Neural progenitor cell (in vitro differentiated cells): ENCODE measurements around the gene DGKE. TPM values are rescaled to one million over a fixed set of nuclear protein-coding genes. Genes with fewer than 3 reads are reported as not detected.

Experiments
- DNase-seq: peaks from one replicate; pipeline ENCODE4 v3.0.0-alpha.2; 2016; ENCODE audit warnings: low spot score
- H2AFZ ChIP-seq: fragments of 200-600 bp; sonication (generic); replicated peaks from 2 replicates; pipeline ENCODE4 v1.6.1; 2016; ENCODE audit warnings: antibody characterized with exemption
- H3F3A ChIP-seq: fragments of 200-600 bp; sonication (generic); 2 replicates; pipeline ENCODE4 v1.6.1; 2016; ENCODE audit warnings: antibody characterized with exemption, low read depth
- H3K27ac ChIP-seq: fragments of 200-600 bp; sonication (generic); 2 replicates; pipeline ENCODE4 v1.5.1; 2016; ENCODE audit warnings: mild to moderate bottlenecking
- H3K27me3 ChIP-seq: fragments of 200-600 bp; sonication (generic); 2 replicates; pipeline ENCODE4 v1.6.1; 2016; ENCODE audit warnings: mild to moderate bottlenecking, moderate library complexity
- H3K36me3 ChIP-seq: fragments of 200-600 bp; sonication (generic); 2 replicates; pipeline ENCODE4 v1.5.1; 2016
- H3K4me1 ChIP-seq: fragments of 200-600 bp; sonication (generic); 2 replicates; pipeline ENCODE4 v1.6.1; 2016; ENCODE audit warnings: mixed run types
- H3K4me2 ChIP-seq: fragments of 200-600 bp; sonication (generic); 2 replicates; pipeline ENCODE4 v1.6.1; 2016
- H3K4me3 ChIP-seq: fragments of 200-600 bp; sonication (generic); 2 replicates; pipeline ENCODE4 v1.5.1; 2016
- H3K79me2 ChIP-seq: fragments of 200-600 bp; sonication (generic); 2 replicates; pipeline ENCODE4 v1.6.1; 2016; ENCODE audit warnings: low read depth
- H3K9ac ChIP-seq: fragments of 200-600 bp; sonication (generic); 2 replicates; pipeline ENCODE4 v1.6.1; 2016
- H3K9me3 ChIP-seq: fragments of 200-600 bp; sonication (generic); 2 replicates; pipeline ENCODE4 v1.5.1; 2016; ENCODE audit warnings: low read depth
- H4K20me1 ChIP-seq: fragments of 200-600 bp; sonication (generic); 2 replicates; pipeline ENCODE4 v1.6.1; 2016; ENCODE audit warnings: low read depth
- H3K27ac Mint-ChIP-seq: 3 replicates; pipeline ENCODE4 v1.8.0; 2021; ENCODE audit warnings: mixed read lengths
- H3K27me3 Mint-ChIP-seq: 2 replicates; pipeline ENCODE4 v1.8.0; 2022; ENCODE audit warnings: low read depth, mild to moderate bottlenecking, inconsistent platforms, moderate library complexity, mixed read lengths; ENCODE audit not compliant: insufficient read depth
- H3K36me3 Mint-ChIP-seq: 3 replicates; pipeline ENCODE4 v1.8.0; 2021; ENCODE audit warnings: mixed read lengths
- H3K4me1 Mint-ChIP-seq: 3 replicates; pipeline ENCODE4 v1.8.0; 2021; ENCODE audit warnings: mixed read lengths
- H3K4me3 Mint-ChIP-seq: 3 replicates; pipeline ENCODE4 v1.8.0; 2021; ENCODE audit warnings: mild to moderate bottlenecking, moderate library complexity, mixed read lengths
- H3K9me3 Mint-ChIP-seq: 3 replicates; pipeline ENCODE4 v1.8.0; 2020; ENCODE audit warnings: mixed read lengths
- EZH2 ChIP-seq: fragments of 200-600 bp; sonication (generic); IDR thresholded peaks from 2 replicates; pipeline ENCODE4 v1.6.1; 2017; ENCODE audit warnings: antibody characterized with exemption, mild to moderate bottlenecking, moderate library complexity
- EZH2phosphoT487 ChIP-seq: fragments of 200-600 bp; sonication (generic); IDR thresholded peaks from 2 replicates; pipeline ENCODE4 v1.6.1; 2017; ENCODE audit warnings: antibody characterized with exemption
- total RNA-seq: library from RNA; depleted of rRNA; stranded (reverse); fragments of >200 nt; gene quantifications from 2 replicates; pipeline ENCODE4 v1.2.3, GENCODE V29; 2015; ENCODE audit warnings: low replicate concordance
- TF ChIP-seq, protein P1 (sequence below): fragments of 200-600 bp; sonication (generic); IDR thresholded peaks from 2 replicates; pipeline ENCODE4 v1.5.1; 2017; ENCODE audit warnings: antibody characterized with exemption, mild to moderate bottlenecking

Gene DGKE
- total RNA-seq, 1 donor from 2014 or later, result 7.5 TPM

DNA sequence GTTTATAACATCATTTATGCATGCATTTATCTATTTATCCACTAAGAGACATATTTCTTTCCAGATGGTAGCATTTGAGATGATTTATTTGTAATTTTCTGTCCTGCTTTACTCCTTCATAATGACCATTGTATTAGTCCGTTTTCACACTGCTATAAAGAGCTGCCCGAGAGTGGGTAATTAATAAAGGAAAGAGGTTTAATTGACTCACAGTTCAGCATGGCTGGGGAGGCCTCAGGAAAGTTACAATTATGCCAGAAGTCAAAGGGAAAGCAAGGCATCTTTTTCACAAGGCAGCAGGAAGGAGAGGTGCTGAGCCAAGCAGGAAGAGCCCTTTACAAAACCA is 51.3 kb downstream of the DGKE start:
- Mint-ChIP-seq H3K27me3 (peaks cover 2% of the 10 kb centered on the region), H3K27ac (no peak overlapping the region), H3K9me3 (peaks cover 12% of the 10 kb centered on the region), H3K36me3 (peaks cover 9% of the 10 kb centered on the region), H3K4me3 (no peak overlapping the region), H3K4me1 (no peaks in the 10 kb centered on the region)
- H3K4me3 ChIP-seq, result no peak overlapping the region
- TF ChIP-seq EZH2phosphoT487, result no peak
- no peak for TF ChIP-seq EZH2
- TF ChIP-seq, protein P1, sequence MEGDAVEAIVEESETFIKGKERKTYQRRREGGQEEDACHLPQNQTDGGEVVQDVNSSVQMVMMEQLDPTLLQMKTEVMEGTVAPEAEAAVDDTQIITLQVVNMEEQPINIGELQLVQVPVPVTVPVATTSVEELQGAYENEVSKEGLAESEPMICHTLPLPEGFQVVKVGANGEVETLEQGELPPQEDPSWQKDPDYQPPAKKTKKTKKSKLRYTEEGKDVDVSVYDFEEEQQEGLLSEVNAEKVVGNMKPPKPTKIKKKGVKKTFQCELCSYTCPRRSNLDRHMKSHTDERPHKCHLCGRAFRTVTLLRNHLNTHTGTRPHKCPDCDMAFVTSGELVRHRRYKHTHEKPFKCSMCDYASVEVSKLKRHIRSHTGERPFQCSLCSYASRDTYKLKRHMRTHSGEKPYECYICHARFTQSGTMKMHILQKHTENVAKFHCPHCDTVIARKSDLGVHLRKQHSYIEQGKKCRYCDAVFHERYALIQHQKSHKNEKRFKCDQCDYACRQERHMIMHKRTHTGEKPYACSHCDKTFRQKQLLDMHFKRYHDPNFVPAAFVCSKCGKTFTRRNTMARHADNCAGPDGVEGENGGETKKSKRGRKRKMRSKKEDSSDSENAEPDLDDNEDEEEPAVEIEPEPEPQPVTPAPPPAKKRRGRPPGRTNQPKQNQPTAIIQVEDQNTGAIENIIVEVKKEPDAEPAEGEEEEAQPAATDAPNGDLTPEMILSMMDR, result no peak
- no peaks in the 10 kb centered on the region for H3F3A ChIP-seq
- H3K36me3 ChIP-seq, result no peaks in the 10 kb centered on the region
- no peaks in the 10 kb centered on the region for H3K9me3 ChIP-seq
- no peaks in the 10 kb centered on the region for H3K79me2 ChIP-seq
- no peak overlapping the region for H2AFZ ChIP-seq
- H3K27ac ChIP-seq, result no peak overlapping the region
- H4K20me1 ChIP-seq, result no peaks in the 10 kb centered on the region
- H3K9ac ChIP-seq, result no peak overlapping the region
- H3K4me1 ChIP-seq, result no peaks in the 10 kb centered on the region
- no peaks in the 10 kb centered on the region for H3K27me3 ChIP-seq
- no peak for DNase-seq
- no peak overlapping the region for H3K4me2 ChIP-seq

DNA sequence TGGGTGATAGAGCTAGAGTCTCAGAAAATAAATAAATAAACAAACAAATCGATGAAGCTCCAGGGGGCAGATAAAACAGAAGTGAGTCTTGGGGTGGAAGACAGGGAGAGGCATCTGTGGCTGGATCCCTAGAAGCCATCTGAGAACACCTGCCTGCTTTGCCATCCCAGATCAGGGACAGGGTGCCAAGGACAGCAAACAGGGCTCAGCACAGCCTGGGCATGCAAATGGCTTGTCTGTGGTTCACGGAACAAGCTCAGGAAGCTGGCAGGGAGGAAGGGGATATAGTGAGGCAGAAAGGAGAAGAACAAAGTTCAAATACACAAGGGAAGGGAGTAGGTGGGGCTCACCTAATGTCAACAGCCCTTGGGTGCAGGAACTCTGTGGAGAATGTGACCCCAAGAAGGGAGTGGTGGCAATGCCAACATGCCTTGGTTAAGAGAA is 52.4 kb downstream of the DGKE start:
- Mint-ChIP-seq H3K4me1 (no peaks in the 10 kb centered on the region), H3K27me3 (peaks cover 2% of the 10 kb centered on the region), H3K4me3 (no peak overlapping the region), H3K9me3 (peaks cover 12% of the 10 kb centered on the region), H3K27ac (no peak overlapping the region), H3K36me3 (peaks cover 13% of the 10 kb centered on the region)
- Histone ChIP-seq H3K4me2 (no peak overlapping the region), H3K4me1 (no peaks in the 10 kb centered on the region), H3K27me3 (no peaks in the 10 kb centered on the region), H3K27ac (no peak overlapping the region), H3F3A (no peaks in the 10 kb centered on the region), H3K79me2 (no peaks in the 10 kb centered on the region), H2AFZ (no peak overlapping the region), H3K9me3 (no peaks in the 10 kb centered on the region), H4K20me1 (no peaks in the 10 kb centered on the region), H3K4me3 (no peak overlapping the region), H3K36me3 (no peaks in the 10 kb centered on the region), H3K9ac (no peak overlapping the region)
- TF ChIP-seq EZH2phosphoT487, result no peak
- no peak for TF ChIP-seq EZH2
- TF ChIP-seq, protein P1, result no peak
- no peak for DNase-seq

DNA sequence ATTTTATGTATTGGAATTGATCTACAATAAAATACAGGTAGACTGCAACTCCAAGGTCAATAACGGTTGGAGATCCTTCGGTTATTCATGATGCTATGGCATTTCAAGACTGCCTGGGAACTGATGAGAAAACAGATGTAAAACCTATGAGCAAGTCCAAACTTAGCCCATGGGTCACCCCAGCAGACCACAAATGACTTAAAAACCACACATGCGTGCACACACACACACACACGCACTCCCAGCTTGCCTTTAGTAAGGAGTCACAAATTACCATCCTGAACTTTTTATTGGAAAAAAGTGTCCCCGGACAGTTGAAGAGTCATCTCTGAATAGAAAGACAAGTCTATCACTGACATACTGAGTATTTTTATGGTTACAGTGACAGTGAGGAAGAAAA is 53.2 kb downstream of the DGKE start:
- no peaks in the 10 kb centered on the region for H3K79me2 ChIP-seq
- Mint-ChIP-seq H3K4me3 (no peak overlapping the region), H3K36me3 (peaks cover 13% of the 10 kb centered on the region), H3K4me1 (no peaks in the 10 kb centered on the region), H3K27ac (no peak overlapping the region), H3K9me3 (peaks cover 12% of the 10 kb centered on the region), H3K27me3 (peaks cover 2% of the 10 kb centered on the region)
- no peak overlapping the region for H3K4me2 ChIP-seq
- no peak for DNase-seq
- no peak overlapping the region for H3K27ac ChIP-seq
- no peak overlapping the region for H3K9ac ChIP-seq
- TF ChIP-seq, protein P1, result no peak
- no peak for TF ChIP-seq EZH2phosphoT487
- no peak for TF ChIP-seq EZH2
- H2AFZ ChIP-seq, result no peak overlapping the region
- no peaks in the 10 kb centered on the region for H3K27me3 ChIP-seq
- no peaks in the 10 kb centered on the region for H3F3A ChIP-seq
- H3K4me1 ChIP-seq, result no peaks in the 10 kb centered on the region
- no peak overlapping the region for H3K4me3 ChIP-seq
- H4K20me1 ChIP-seq, result no peaks in the 10 kb centered on the region
- H3K36me3 ChIP-seq, result no peaks in the 10 kb centered on the region
- no peaks in the 10 kb centered on the region for H3K9me3 ChIP-seq
